IMR-90 (cell line): ENCODE measurements around the gene RMND5A.

Source experiments
- POLR2A ChIP-seq: IDR thresholded peaks from 2 replicates; pipeline ENCODE4 v1.6.1; 2012; ENCODE audit warnings: mild to moderate bottlenecking, low read depth, low read length
- SMC3 ChIP-seq: fragments of 150-350 bp; IDR thresholded peaks from 2 replicates; pipeline ENCODE4 v1.6.1; 2016; ENCODE audit warnings: low read depth, mild to moderate bottlenecking, antibody characterized with exemption, low read length, moderate library complexity
- TF ChIP-seq, protein P1 (sequence below): conservative IDR thresholded peaks from 2 replicates; pipeline ENCODE4 v1.5.1; 2012; ENCODE audit warnings: mild to moderate bottlenecking, low read depth, low read length, improper control_type of control experiment

DNA sequence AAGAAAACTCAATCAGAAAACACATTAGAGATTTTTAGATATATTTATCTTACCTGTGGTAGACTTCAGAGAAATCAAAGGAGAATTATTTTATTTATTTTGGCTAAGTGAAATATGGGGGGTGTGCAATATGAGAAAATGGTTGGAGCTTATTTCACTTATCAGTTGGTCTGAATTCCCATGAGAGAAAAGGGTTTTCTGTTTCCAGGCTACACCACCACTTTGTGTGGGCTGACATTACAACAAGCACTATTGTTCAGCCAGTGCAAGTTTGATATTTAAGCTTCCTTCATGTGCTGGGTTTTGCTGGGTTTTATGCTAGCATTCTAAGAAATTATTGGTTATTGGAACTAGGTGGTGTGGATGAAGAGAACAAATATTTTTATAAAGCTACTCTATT is 33.5 kb downstream of the RMND5A start:
- no peak for TF ChIP-seq SMC3
- TF ChIP-seq, protein P1, sequence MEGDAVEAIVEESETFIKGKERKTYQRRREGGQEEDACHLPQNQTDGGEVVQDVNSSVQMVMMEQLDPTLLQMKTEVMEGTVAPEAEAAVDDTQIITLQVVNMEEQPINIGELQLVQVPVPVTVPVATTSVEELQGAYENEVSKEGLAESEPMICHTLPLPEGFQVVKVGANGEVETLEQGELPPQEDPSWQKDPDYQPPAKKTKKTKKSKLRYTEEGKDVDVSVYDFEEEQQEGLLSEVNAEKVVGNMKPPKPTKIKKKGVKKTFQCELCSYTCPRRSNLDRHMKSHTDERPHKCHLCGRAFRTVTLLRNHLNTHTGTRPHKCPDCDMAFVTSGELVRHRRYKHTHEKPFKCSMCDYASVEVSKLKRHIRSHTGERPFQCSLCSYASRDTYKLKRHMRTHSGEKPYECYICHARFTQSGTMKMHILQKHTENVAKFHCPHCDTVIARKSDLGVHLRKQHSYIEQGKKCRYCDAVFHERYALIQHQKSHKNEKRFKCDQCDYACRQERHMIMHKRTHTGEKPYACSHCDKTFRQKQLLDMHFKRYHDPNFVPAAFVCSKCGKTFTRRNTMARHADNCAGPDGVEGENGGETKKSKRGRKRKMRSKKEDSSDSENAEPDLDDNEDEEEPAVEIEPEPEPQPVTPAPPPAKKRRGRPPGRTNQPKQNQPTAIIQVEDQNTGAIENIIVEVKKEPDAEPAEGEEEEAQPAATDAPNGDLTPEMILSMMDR, result no peak
- TF ChIP-seq POLR2A, result no peak
